HEK293 (cell line): Measurements from ENCODE around the gene ARHGAP15.
A peak's percentile ranks its signal among the peaks of the same experiment; 100 is the strongest.

Experiments
- CTCF ChIA-PET: fragments of 350-600 bp; formaldehyde crosslinking; extraction: SDS; loops from one replicate; lab custom pipeline; 2021; ENCODE audit warnings: antibody characterized with exemption; lab: Yijun Ruan, JAX
- POLR2A ChIA-PET: fragments of 300-600 bp; formaldehyde crosslinking; extraction: SDS; loops from one replicate; lab custom pipeline; 2020; ENCODE audit warnings: antibody characterized with exemption, inconsistent platforms; lab: Yijun Ruan, JAX
- H3K27ac ChIP-seq: fragments of 200-500 bp; sonication (Bioruptor generic); 2 replicates; pipeline ENCODE4 v1.5.1; 2014; ENCODE audit warnings: low read depth, low read length, control low read depth, inconsistent platforms; ENCODE audit errors: extremely low read depth
- H3K36me3 ChIP-seq, 2 experiments: fragments of 200-500 bp in 1 of 2; sonication (Bioruptor generic) in 1 of 2; 1 replicate in 1 of 2; 2 replicates in 1 of 2; pipeline ENCODE4 v1.5.1; 2014 to 2017; ENCODE audit warnings: inconsistent platforms in 2 of 2, low read length in 2 of 2; ENCODE audit not compliant: control insufficient read depth in 2 of 2, insufficient read depth in 1 of 2
- H3K4me1 ChIP-seq: fragments of 200-500 bp; sonication (Bioruptor generic); 2 replicates; pipeline ENCODE4 v1.5.1; 2014; ENCODE audit warnings: mild to moderate bottlenecking, low read length, inconsistent platforms; ENCODE audit not compliant: control insufficient read depth, insufficient read depth
- H3K4me3 ChIP-seq: 2 replicates; pipeline ENCODE4 v1.5.1; 2011; ENCODE audit warnings: low read depth, mild to moderate bottlenecking, control low read depth, low read length, moderate library complexity
- H3K9me3 ChIP-seq: fragments of 200-500 bp; sonication (Bioruptor generic); 2 replicates; pipeline ENCODE4 v1.5.1; 2014; ENCODE audit warnings: low read depth, low read length, inconsistent platforms; ENCODE audit not compliant: control insufficient read depth, insufficient read depth
- AEBP2 ChIP-seq: fragments of 450-650 bp; formaldehyde crosslinking; IDR thresholded peaks from 2 replicates; pipeline ENCODE4 v1.5.1; 2016; ENCODE audit warnings: missing biosample characterization, missing genetic modification characterization, borderline replicate concordance
- EGR2 ChIP-seq: fragments of 450-650 bp; formaldehyde crosslinking; IDR thresholded peaks from 2 replicates; pipeline ENCODE4 v1.5.1; 2016; ENCODE audit warnings: low read depth, missing biosample characterization, missing genetic modification characterization
- GLI2 ChIP-seq: fragments of 450-650 bp; formaldehyde crosslinking; IDR thresholded peaks from 2 replicates; pipeline ENCODE4; 2017; ENCODE audit warnings: missing biosample characterization, missing genetic modification characterization, low read depth, borderline replicate concordance
- MEIS1 ChIP-seq: sonication (generic); formaldehyde crosslinking; IDR thresholded peaks from 2 replicates; pipeline ENCODE4 v1.8.1; 2022; ENCODE audit warnings: missing genetic modification reagents, mild to moderate bottlenecking, borderline replicate concordance
- PRDM1 ChIP-seq: fragments of 450-650 bp; formaldehyde crosslinking; IDR thresholded peaks from 2 replicates; pipeline ENCODE4; 2016; ENCODE audit warnings: missing biosample characterization, missing genetic modification characterization
- SETDB1 ChIP-seq: IDR thresholded peaks from one replicate; pipeline ENCODE4 v1.6.1; 2017; ENCODE audit warnings: mild to moderate bottlenecking, low read length, moderate library complexity, mixed read lengths; ENCODE audit not compliant: insufficient read length
- SP7 ChIP-seq: fragments of 450-650 bp; formaldehyde crosslinking; IDR thresholded peaks from 2 replicates; pipeline ENCODE4 v1.5.1; 2016; ENCODE audit warnings: missing biosample characterization, missing genetic modification characterization
- WT1 ChIP-seq: fragments of 450-650 bp; formaldehyde crosslinking; IDR thresholded peaks from 2 replicates; pipeline ENCODE4 v1.5.1; 2016; ENCODE audit warnings: missing biosample characterization, missing genetic modification characterization
- ZEB2 ChIP-seq: fragments of 450-650 bp; formaldehyde crosslinking; IDR thresholded peaks from 2 replicates; pipeline ENCODE4 v1.5.1; 2016; ENCODE audit warnings: missing biosample characterization, missing genetic modification characterization
- ZFP69B ChIP-seq: fragments of 450-650 bp; formaldehyde crosslinking; IDR thresholded peaks from 2 replicates; pipeline ENCODE4 v1.5.1; 2016; ENCODE audit warnings: missing biosample characterization, missing genetic modification characterization
- ZNF221 ChIP-seq: fragments of 450-650 bp; formaldehyde crosslinking; IDR thresholded peaks from 2 replicates; pipeline ENCODE4 v1.5.1; 2017; ENCODE audit warnings: missing biosample characterization, missing genetic modification characterization, borderline replicate concordance
- ZNF394 ChIP-seq: fragments of 450-650 bp; formaldehyde crosslinking; IDR thresholded peaks from 2 replicates; pipeline ENCODE4 v1.5.1; 2016; ENCODE audit warnings: missing biosample characterization, missing genetic modification characterization, mild to moderate bottlenecking, moderate library complexity, borderline replicate concordance
- ZNF473 ChIP-seq: fragments of 450-650 bp; formaldehyde crosslinking; IDR thresholded peaks from 2 replicates; pipeline ENCODE4 v1.5.1; 2017; ENCODE audit warnings: missing biosample characterization, missing genetic modification characterization
- ZNF501 ChIP-seq: fragments of 450-650 bp; formaldehyde crosslinking; IDR thresholded peaks from 2 replicates; pipeline ENCODE4 v1.5.1; 2016; ENCODE audit warnings: missing biosample characterization, missing genetic modification characterization
- ZNF548 ChIP-seq: fragments of 450-650 bp; formaldehyde crosslinking; IDR thresholded peaks from 2 replicates; pipeline ENCODE4 v1.5.1; 2016; ENCODE audit warnings: missing biosample characterization, missing genetic modification characterization
- ZNF549 ChIP-seq: fragments of 450-650 bp; IDR thresholded peaks from 2 replicates; pipeline ENCODE4 v1.5.1; 2018; ENCODE audit warnings: missing biosample characterization, missing genetic modification characterization, mild to moderate bottlenecking, inconsistent platforms, moderate library complexity
- ZNF561 ChIP-seq: fragments of 450-650 bp; IDR thresholded peaks from 2 replicates; pipeline ENCODE4 v1.5.1; 2018; ENCODE audit warnings: missing biosample characterization, missing genetic modification characterization, borderline replicate concordance
- ZNF596 ChIP-seq: fragments of 450-650 bp; IDR thresholded peaks from 2 replicates; pipeline ENCODE4 v1.5.0; 2018; ENCODE audit warnings: missing biosample characterization, mild to moderate bottlenecking, missing genetic modification characterization, moderate library complexity
- ZNF621 ChIP-seq: fragments of 450-650 bp; formaldehyde crosslinking; IDR thresholded peaks from 2 replicates; pipeline ENCODE4 v1.5.1; 2017; ENCODE audit warnings: missing biosample characterization, missing genetic modification characterization
- ZNF623 ChIP-seq: fragments of 450-650 bp; formaldehyde crosslinking; IDR thresholded peaks from 2 replicates; pipeline ENCODE4 v1.5.1; 2016; ENCODE audit warnings: missing biosample characterization, missing genetic modification characterization
- ZNF624 ChIP-seq: fragments of 450-650 bp; formaldehyde crosslinking; IDR thresholded peaks from 2 replicates; pipeline ENCODE4 v1.5.1; 2017; ENCODE audit warnings: missing biosample characterization, missing genetic modification characterization
- ZNF670 ChIP-seq: fragments of 450-650 bp; formaldehyde crosslinking; IDR thresholded peaks from 2 replicates; pipeline ENCODE4 v1.5.1; 2016; ENCODE audit warnings: missing biosample characterization, missing genetic modification characterization, low read depth
- ZNF701 ChIP-seq: fragments of 450-650 bp; formaldehyde crosslinking; IDR thresholded peaks from 2 replicates; pipeline ENCODE4 v1.5.1; 2016; ENCODE audit warnings: missing biosample characterization, missing genetic modification characterization
- ZNF768 ChIP-seq: fragments of 450-650 bp; formaldehyde crosslinking; IDR thresholded peaks from 2 replicates; pipeline ENCODE4 v1.5.1; 2018; ENCODE audit warnings: missing biosample characterization, mild to moderate bottlenecking, missing genetic modification characterization
- ZNF785 ChIP-seq: fragments of 450-650 bp; formaldehyde crosslinking; IDR thresholded peaks from 2 replicates; pipeline ENCODE4 v1.5.1; 2016; ENCODE audit warnings: missing biosample characterization, missing genetic modification characterization
- ZNF792 ChIP-seq: fragments of 450-650 bp; formaldehyde crosslinking; IDR thresholded peaks from 2 replicates; pipeline ENCODE4 v1.5.1; 2016; ENCODE audit warnings: missing biosample characterization, missing genetic modification characterization
- ZNF843 ChIP-seq: fragments of 450-650 bp; formaldehyde crosslinking; IDR thresholded peaks from 2 replicates; pipeline ENCODE4 v1.5.1; 2016; ENCODE audit warnings: missing biosample characterization, missing genetic modification characterization
- ZSCAN23 ChIP-seq: fragments of 450-650 bp; formaldehyde crosslinking; IDR thresholded peaks from 2 replicates; pipeline ENCODE4 v1.5.1; 2016; ENCODE audit warnings: missing biosample characterization, missing genetic modification characterization
- ZXDB ChIP-seq: fragments of 450-650 bp; formaldehyde crosslinking; IDR thresholded peaks from 2 replicates; pipeline ENCODE4 v1.5.1; 2016; ENCODE audit warnings: missing biosample characterization, missing genetic modification characterization
- TF ChIP-seq, protein P1 (sequence below): fragments of 450-650 bp; formaldehyde crosslinking; IDR thresholded peaks from 2 replicates; pipeline ENCODE4 v1.5.1; 2016; ENCODE audit warnings: missing biosample characterization, missing genetic modification characterization
- TF ChIP-seq, protein P2 (sequence below): IDR thresholded peaks from 2 replicates; pipeline ENCODE4 v1.6.1; 2011; ENCODE audit warnings: mild to moderate bottlenecking, low read depth, low read length, borderline replicate concordance

ARHGAP15 gene

DNA sequence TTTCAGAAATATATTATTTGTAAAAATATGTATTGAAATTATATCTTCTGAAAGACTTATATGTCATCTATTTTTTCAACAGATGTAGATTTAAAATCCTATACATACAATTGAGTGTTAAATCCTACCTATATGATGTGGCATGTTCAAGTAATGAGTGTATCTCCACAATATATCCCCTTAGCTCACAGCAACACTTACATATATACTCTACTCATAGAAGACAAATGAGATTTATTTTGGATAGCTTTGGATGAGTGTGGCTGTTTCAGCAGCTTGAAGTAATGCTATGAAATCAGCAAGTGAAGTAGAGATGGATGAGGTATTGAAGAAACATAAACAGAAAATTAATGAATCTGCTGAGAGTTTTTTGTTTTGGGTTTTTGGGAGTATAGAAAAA is 263.1 kb downstream of the ARHGAP15 start:
- Histone ChIP-seq H3K4me1 (no peaks in the 10 kb centered on the region), H3K27ac (no peak overlapping the region), H3K36me3 (no peaks in the 10 kb centered on the region), H3K4me3 (no peak overlapping the region), H3K9me3 (no peaks in the 10 kb centered on the region)
- POLR2A ChIA-PET: no interaction called here
- TF ChIP-seq MEIS1 (CRISPR knock-in tag): no peak
- no peak for TF ChIP-seq ZNF792 (tag by site-specific recombination)
- TF ChIP-seq ZXDB: no peak
- no peak for TF ChIP-seq ZNF843 (tag by site-specific recombination)
- no peak for TF ChIP-seq ZFP69B
- no peak for TF ChIP-seq ZNF621 (tag by site-specific recombination)
- TF ChIP-seq ZEB2: no peak
- TF ChIP-seq, protein P1, sequence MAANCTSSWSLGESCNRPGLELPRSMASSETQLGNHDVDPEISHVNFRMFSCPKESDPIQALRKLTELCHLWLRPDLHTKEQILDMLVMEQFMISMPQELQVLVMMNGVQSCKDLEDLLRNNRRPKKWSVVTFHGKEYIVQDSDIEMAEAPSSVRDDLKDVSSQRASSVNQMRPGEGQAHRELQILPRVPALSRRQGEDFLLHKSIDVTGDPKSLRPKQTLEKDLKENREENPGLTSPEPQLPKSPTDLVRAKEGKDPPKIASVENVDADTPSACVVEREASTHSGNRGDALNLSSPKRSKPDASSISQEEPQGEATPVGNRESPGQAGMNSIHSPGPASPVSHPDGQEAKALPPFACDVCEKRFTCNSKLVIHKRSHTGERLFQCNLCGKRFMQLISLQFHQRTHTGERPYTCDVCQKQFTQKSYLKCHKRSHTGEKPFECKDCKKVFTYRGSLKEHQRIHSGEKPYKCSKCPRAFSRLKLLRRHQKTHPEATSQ: no peak
- TF ChIP-seq ZNF768 (tag by site-specific recombination): no peak
- TF ChIP-seq ZNF549 (tag by site-specific recombination): no peak
- CTCF ChIA-PET: interaction anchor here (0.6 to 1.0 kb wide), 2 partner anchors 108 to 115 kb away, joined by 4 to 5 read pairs; no protein-coding TSS in a partner anchor

GRCh38 chr2:143394062-143394461 is 264.8 kb downstream of the ARHGAP15 start:
- Histone ChIP-seq H3K27ac (no peak overlapping the region), H3K4me3 (no peak overlapping the region), H3K4me1 (peaks cover 14% of the 10 kb centered on the region), H3K36me3 (no peaks in the 10 kb centered on the region), H3K9me3 (no peaks in the 10 kb centered on the region)
- no peak for TF ChIP-seq AEBP2 (tag by site-specific recombination)
- no peak for TF ChIP-seq ZNF623 (tag by site-specific recombination)
- no peak for TF ChIP-seq ZNF785
- TF ChIP-seq PRDM1: no peak
- no peak for TF ChIP-seq ZNF548 (tag by site-specific recombination)
- TF ChIP-seq ZNF221 (tag by site-specific recombination): no peak
- ChIA-PET CTCF (no interaction called here), POLR2A (no interaction called here)

DNA sequence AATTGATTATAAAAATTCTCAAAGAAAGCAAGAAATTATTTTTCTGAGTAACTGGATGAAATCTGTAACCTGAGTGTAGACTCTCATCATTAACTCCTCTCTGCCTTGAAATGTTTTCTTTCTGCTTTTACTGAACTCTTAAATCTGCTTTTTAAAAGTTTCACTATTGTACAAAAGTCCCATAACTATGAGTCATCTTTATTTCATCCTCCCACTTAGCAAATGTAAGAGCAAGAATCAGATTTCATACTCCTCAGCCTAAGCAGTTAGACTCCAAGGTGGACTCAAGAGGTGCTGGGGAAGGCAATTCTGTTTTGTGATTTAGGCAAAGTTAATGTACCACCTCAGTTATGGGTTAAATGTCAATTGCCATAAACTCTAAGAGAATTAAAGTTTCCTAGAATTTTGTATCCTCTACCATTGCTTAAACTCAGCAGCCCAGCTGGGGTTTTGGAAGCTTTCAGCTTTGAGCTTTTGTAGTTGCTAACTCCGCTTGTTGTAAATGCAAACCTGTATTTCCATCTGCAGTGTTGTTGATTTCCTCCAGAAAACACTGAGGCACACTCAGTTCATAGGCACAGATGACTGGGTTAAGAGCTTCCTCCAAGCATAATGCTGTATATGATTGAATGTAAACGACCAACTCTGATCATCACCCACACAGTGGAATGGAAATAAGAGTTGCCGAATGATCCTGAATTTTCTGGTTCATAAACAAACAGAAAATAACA is 268.8 kb downstream of the ARHGAP15 start:
- POLR2A ChIA-PET: no interaction called here
- TF ChIP-seq ZNF501 (tag by site-specific recombination): no peak
- no peak for TF ChIP-seq EGR2 (tag by site-specific recombination)
- TF ChIP-seq ZNF473: no peak
- TF ChIP-seq, protein P2, sequence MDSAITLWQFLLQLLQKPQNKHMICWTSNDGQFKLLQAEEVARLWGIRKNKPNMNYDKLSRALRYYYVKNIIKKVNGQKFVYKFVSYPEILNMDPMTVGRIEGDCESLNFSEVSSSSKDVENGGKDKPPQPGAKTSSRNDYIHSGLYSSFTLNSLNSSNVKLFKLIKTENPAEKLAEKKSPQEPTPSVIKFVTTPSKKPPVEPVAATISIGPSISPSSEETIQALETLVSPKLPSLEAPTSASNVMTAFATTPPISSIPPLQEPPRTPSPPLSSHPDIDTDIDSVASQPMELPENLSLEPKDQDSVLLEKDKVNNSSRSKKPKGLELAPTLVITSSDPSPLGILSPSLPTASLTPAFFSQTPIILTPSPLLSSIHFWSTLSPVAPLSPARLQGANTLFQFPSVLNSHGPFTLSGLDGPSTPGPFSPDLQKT: no peak
- no peak for TF ChIP-seq ZNF670 (tag by site-specific recombination)
- no peak for TF ChIP-seq SETDB1
- TF ChIP-seq SP7 (tag by site-specific recombination): no peak
- TF ChIP-seq ZNF394 (tag by site-specific recombination): no peak
- TF ChIP-seq ZNF596 (tag by site-specific recombination): no peak
- no peak for TF ChIP-seq ZNF221 (tag by site-specific recombination)
- TF ChIP-seq ZSCAN23: no peak
- no peak for TF ChIP-seq ZNF701 (tag by site-specific recombination)
- TF ChIP-seq ZNF561 (tag by site-specific recombination): no peak
- peak; percentile 76 for TF ChIP-seq WT1
- TF ChIP-seq ZNF624 (tag by site-specific recombination): no peak
- TF ChIP-seq GLI2 (tag by site-specific recombination): no peak

More for the DNA sequence above, 268.8 kb downstream of the ARHGAP15 start:
- H3K4me1 ChIP-seq: peaks cover 17% of the 10 kb centered on the region
- CTCF ChIA-PET: no interaction called here
- no peaks in the 10 kb centered on the region for H3K9me3 ChIP-seq
- H3K27ac ChIP-seq: peak overlapping the region; percentile 68
- no peaks in the 10 kb centered on the region for H3K36me3 ChIP-seq
- no peak overlapping the region for H3K4me3 ChIP-seq
